H1 (cell line): ENCODE results near the gene EPHA3.

ENCODE experiments used
- CTCF ChIP-seq, 3 experiments: IDR thresholded peaks; 1 replicate in 2 of 3; 2 replicates in 1 of 3; pipeline versions ENCODE4 v1.5.1 to v1.6.1; 2011; ENCODE audit warnings: low read length in 3 of 3, mild to moderate bottlenecking in 3 of 3, inconsistent platforms in 2 of 3, low read depth in 1 of 3, moderate library complexity in 1 of 3; ENCODE audit not compliant: insufficient read depth in 1 of 3; ENCODE audit errors: control extremely low read depth in 1 of 3
- EZH2 ChIP-seq: fragments of 200-600 bp; sonication (generic); IDR thresholded peaks from 2 replicates; pipeline ENCODE4 v1.7.1; 2012; ENCODE audit warnings: low read depth, mild to moderate bottlenecking, moderate library complexity, low read length, inconsistent platforms; ENCODE audit not compliant: severe bottlenecking
- HDAC6 ChIP-seq: IDR thresholded peaks from one replicate; pipeline ENCODE4 v1.7.1; 2012; ENCODE audit warnings: low read depth, mild to moderate bottlenecking, inconsistent platforms, low read length, moderate library complexity
- MAX ChIP-seq: IDR thresholded peaks from 2 replicates; pipeline ENCODE4 v1.6.1; 2012; ENCODE audit warnings: inconsistent platforms
- TAF1 ChIP-seq: IDR thresholded peaks from 2 replicates; pipeline ENCODE4 v1.6.1; 2011; ENCODE audit warnings: mild to moderate bottlenecking, low read depth, low read length

- no peak for TF ChIP-seq EZH2
- no peak for TF ChIP-seq CTCF (IDR thresholded peaks at IDR 0.05; ENCODE audit: control extremely low read depth in 1 of 3, insufficient read depth in 1 of 3, low read depth in 1 of 3, low read length in 3 of 3)
- TF ChIP-seq MAX: no peak
- TF ChIP-seq TAF1: no peak
- no peak for TF ChIP-seq HDAC6
Observed at GRCh38 chr3:89246326-89246725, 138.9 kb downstream of the EPHA3 start.
